Hepatocyte (in vitro differentiated cells): ENCODE measurements around the gene SLCO2B1. TPM values are rescaled to one million over a fixed set of nuclear protein-coding genes. Genes with fewer than 3 reads are reported as not detected.

Experiments
- DNase-seq: peaks from one replicate; pipeline ENCODE4 v3.0.0-alpha.2; 2016; ENCODE audit warnings: low spot score
- H2AFZ ChIP-seq: fragments of 200-600 bp; sonication (generic); 2 replicates; pipeline ENCODE4 v1.6.0; 2016; ENCODE audit warnings: antibody characterized with exemption, mild to moderate bottlenecking
- H3K27ac ChIP-seq: fragments of 200-600 bp; sonication (generic); 2 replicates; pipeline ENCODE4 v1.5.1; 2016; ENCODE audit warnings: mild to moderate bottlenecking
- H3K27me3 ChIP-seq: fragments of 200-600 bp; sonication (generic); 2 replicates; pipeline ENCODE4 v1.6.1; 2016
- H3K36me3 ChIP-seq: fragments of 200-600 bp; sonication (generic); replicated peaks from 2 replicates; pipeline ENCODE4 v1.5.1; 2016; ENCODE audit warnings: low read depth; ENCODE audit not compliant: insufficient read depth
- H3K4me1 ChIP-seq: fragments of 200-600 bp; sonication (generic); 2 replicates; pipeline ENCODE4 v1.5.1; 2016; ENCODE audit warnings: mild to moderate bottlenecking, moderate library complexity; ENCODE audit not compliant: insufficient read depth
- H3K4me2 ChIP-seq: fragments of 200-600 bp; sonication (generic); 2 replicates; pipeline ENCODE4 v1.6.0; 2016
- H3K4me3 ChIP-seq: fragments of 200-600 bp; sonication (generic); 2 replicates; pipeline ENCODE4 v1.5.1; 2016; ENCODE audit warnings: mild to moderate bottlenecking
- H3K79me2 ChIP-seq: fragments of 200-600 bp; sonication (generic); 2 replicates; pipeline ENCODE4 v1.6.0; 2017; ENCODE audit warnings: mild to moderate bottlenecking
- H3K9me2 ChIP-seq: fragments of 200-600 bp; sonication (generic); replicated peaks from 2 replicates; pipeline ENCODE4 v1.6.0; 2017; ENCODE audit warnings: mild to moderate bottlenecking; ENCODE audit not compliant: insufficient read depth
- H3K9me3 ChIP-seq: fragments of 200-600 bp; sonication (generic); 2 replicates; pipeline ENCODE4 v1.5.1; 2016; ENCODE audit warnings: low read depth, mild to moderate bottlenecking
- H4K20me1 ChIP-seq: fragments of 200-600 bp; sonication (generic); 2 replicates; pipeline ENCODE4 v1.6.0; 2016; ENCODE audit warnings: mild to moderate bottlenecking; ENCODE audit not compliant: insufficient read depth, poor library complexity, severe bottlenecking
- EZH2 ChIP-seq: fragments of 200-600 bp; sonication (generic); IDR thresholded peaks from 2 replicates; pipeline ENCODE4 v1.6.1; 2016; ENCODE audit warnings: antibody characterized with exemption, mild to moderate bottlenecking, borderline replicate concordance
- EZH2phosphoT487 ChIP-seq: fragments of 200-600 bp; sonication (generic); IDR thresholded peaks from one replicate; pipeline ENCODE4 v1.6.1; 2018; ENCODE audit warnings: antibody characterized with exemption, mild to moderate bottlenecking, low read depth, moderate library complexity; ENCODE audit not compliant: unreplicated experiment, severe bottlenecking
- WGBS: methylation state at CpG from one replicate; pipeline ENCODE4 v1.1.6; 2016; ENCODE audit warnings: low lambda C conversion rate; ENCODE audit errors: missing lambda C conversion rate; 5-methylcytosine and 5-hydroxymethylcytosine counted together
- polyA plus RNA-seq: library from polyadenylated mRNA; unstranded; fragments of >200 nt; fragmentation: Nextera tagmentation; extraction: Ambion mirVana; gene quantifications from 2 replicates; pipeline ENCODE4 v1.2.1, GENCODE V29; 2016
- total RNA-seq: library from RNA; depleted of rRNA; stranded (reverse); fragments of >200 nt; gene quantifications from 2 replicates; pipeline ENCODE4 v1.2.3, GENCODE V29; 2014
- TF ChIP-seq, protein P1 (sequence below): fragments of 200-600 bp; sonication (generic); IDR thresholded peaks from 2 replicates; pipeline ENCODE4 v1.5.1; 2016; ENCODE audit warnings: antibody characterized with exemption, mild to moderate bottlenecking; ENCODE audit not compliant: poor library complexity

Gene SLCO2B1
- total and polyA plus RNA-seq, 2 experiments from 2014 or later = 51.6 to 79.2 TPM

DNA sequence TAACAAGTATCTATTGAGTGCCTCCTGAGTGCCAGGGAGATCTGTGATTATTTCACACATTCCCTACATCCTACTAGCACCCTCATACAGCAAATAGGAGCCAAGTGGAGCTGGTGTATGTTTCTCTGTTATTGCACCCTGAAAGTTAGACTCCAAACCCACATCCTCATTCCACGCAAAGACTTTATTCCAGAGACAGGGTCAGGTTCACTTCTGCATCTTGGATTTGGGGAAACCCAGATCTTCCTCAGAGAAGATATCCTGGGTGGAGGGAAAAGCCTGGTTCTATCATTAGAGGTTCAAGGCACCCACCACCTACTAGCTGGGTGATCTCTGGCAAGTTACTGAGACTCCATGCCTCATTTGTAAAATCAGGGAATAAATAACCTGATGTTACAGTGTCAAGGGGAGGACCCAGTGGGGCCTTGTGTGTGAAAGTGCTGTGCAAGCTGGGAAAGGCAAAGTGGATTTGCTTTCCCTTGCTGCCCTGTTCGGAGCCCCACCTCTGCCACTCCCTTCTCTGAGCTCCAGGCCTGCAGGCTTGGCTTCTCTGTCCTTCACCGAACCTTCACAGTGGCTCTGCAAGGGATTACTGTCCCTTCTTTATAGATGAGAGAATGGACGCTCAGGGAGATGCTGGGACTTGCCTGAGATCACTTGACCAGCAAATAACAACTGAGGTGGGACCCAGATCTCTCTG is 991 bp upstream of the SLCO2B1 start:
- H3K9me2 ChIP-seq = no peaks in the 10 kb centered on the region
- no peaks in the 10 kb centered on the region for H3K36me3 ChIP-seq
- H3K79me2 ChIP-seq = peaks cover 14% of the 10 kb centered on the region
- no peaks in the 10 kb centered on the region for H3K27me3 ChIP-seq
- DNase-seq = no peak
- no peaks in the 10 kb centered on the region for H4K20me1 ChIP-seq
- peaks cover 46% of the 10 kb centered on the region for H3K4me1 ChIP-seq
- no peaks in the 10 kb centered on the region for H3K9me3 ChIP-seq
- 63% methylated on average over 4 of the region's 4 CpGs for WGBS
- TF ChIP-seq EZH2 = no peak
- TF ChIP-seq EZH2phosphoT487 = no peak
- TF ChIP-seq, protein P1, sequence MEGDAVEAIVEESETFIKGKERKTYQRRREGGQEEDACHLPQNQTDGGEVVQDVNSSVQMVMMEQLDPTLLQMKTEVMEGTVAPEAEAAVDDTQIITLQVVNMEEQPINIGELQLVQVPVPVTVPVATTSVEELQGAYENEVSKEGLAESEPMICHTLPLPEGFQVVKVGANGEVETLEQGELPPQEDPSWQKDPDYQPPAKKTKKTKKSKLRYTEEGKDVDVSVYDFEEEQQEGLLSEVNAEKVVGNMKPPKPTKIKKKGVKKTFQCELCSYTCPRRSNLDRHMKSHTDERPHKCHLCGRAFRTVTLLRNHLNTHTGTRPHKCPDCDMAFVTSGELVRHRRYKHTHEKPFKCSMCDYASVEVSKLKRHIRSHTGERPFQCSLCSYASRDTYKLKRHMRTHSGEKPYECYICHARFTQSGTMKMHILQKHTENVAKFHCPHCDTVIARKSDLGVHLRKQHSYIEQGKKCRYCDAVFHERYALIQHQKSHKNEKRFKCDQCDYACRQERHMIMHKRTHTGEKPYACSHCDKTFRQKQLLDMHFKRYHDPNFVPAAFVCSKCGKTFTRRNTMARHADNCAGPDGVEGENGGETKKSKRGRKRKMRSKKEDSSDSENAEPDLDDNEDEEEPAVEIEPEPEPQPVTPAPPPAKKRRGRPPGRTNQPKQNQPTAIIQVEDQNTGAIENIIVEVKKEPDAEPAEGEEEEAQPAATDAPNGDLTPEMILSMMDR = no peak
- H3K4me2 ChIP-seq = peak overlapping the region; percentile 74
- H3K27ac ChIP-seq = peak overlapping the region; percentile 88
- H2AFZ ChIP-seq = no peak overlapping the region
- no peak overlapping the region for H3K4me3 ChIP-seq

DNA sequence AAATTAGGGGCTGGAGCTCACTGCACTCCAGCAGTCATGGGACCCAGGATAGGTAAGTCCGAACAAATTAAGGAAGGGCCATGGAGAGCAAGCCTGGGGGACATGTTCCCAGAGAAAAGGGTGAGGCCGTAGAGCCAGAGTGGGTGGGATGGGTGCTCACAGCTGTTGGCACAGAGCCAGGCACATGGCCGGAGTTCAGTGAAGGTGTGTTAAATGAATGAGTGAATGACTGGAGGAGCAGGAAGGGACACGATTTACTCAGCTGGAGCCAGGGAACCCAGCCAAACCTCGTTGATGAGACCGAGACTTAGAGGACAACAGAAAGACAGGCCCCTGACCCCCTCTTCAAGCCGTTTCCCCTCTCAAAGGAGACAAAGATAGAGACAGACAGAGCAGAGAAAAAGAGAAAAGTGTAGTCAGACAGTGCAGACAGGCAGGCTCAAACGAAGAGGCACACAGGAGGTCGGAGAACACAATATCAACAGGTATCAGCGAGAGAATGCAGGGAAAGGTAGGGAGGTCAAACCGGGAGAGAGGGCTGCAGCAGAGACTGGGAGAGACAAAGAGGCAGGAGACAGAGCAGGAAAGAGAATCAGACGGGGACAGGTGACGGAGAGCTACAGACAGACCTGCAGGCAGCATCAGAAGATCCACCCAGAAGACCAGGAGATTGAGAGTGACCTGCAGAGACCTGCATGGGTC is 590 bp downstream of the SLCO2B1 start:
- Histone ChIP-seq H3K4me1 (peaks cover 57% of the 10 kb centered on the region), H3K9me3 (no peaks in the 10 kb centered on the region), H3K79me2 (peaks cover 14% of the 10 kb centered on the region), H3K27ac (peak overlapping the region; percentile 88), H3K4me3 (peak overlapping the region; percentile 1), H3K4me2 (peak overlapping the region; percentile 74), H4K20me1 (no peaks in the 10 kb centered on the region), H3K9me2 (no peaks in the 10 kb centered on the region), H3K36me3 (no peaks in the 10 kb centered on the region), H2AFZ (no peak overlapping the region), H3K27me3 (no peaks in the 10 kb centered on the region)
- no peak for DNase-seq
- no peak for TF ChIP-seq EZH2
- TF ChIP-seq, protein P1 = no peak
- no peak for TF ChIP-seq EZH2phosphoT487
- WGBS = 59% methylated on average over 13 of the region's 13 CpGs

DNA sequence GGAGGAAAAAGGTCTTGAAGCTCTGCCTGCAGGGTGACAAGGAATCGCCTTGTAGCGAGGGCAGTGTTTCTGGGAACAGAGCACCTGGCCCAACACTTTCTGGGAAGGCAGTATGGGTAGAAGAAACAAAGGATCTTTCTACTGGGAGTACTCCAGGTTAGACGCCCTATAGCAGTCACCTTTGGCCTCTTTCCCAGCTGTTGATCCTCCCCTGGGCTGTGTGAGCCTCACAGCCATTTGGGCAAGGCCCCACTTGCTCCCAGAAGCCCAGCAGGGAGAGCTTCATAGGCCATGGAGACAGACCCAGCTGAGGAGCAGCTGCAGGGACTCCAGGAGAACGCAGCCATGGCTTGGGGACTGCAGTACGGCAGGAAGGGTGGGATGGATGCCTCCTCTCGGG is 1.2 kb downstream of the SLCO2B1 start:
- H3K4me2 ChIP-seq = peak overlapping the region; percentile 74
- peak overlapping the region; percentile 88 for H3K27ac ChIP-seq
- no peak for DNase-seq

More for the DNA sequence above, 1.2 kb downstream of the SLCO2B1 start:
- Histone ChIP-seq H3K9me2 (no peaks in the 10 kb centered on the region), H4K20me1 (no peaks in the 10 kb centered on the region), H3K4me3 (peak overlapping the region; percentile 31), H3K36me3 (no peaks in the 10 kb centered on the region), H3K79me2 (peaks cover 14% of the 10 kb centered on the region), H2AFZ (no peak overlapping the region), H3K4me1 (peaks cover 57% of the 10 kb centered on the region), H3K27me3 (no peaks in the 10 kb centered on the region), H3K9me3 (no peaks in the 10 kb centered on the region)
- WGBS = 62% methylated on average over 6 of the region's 6 CpGs
- no peak for TF ChIP-seq EZH2phosphoT487
- TF ChIP-seq, protein P1 = no peak
- no peak for TF ChIP-seq EZH2
